ENCODE results near the gene NXPH1.

NXPH1 gene

DNA sequence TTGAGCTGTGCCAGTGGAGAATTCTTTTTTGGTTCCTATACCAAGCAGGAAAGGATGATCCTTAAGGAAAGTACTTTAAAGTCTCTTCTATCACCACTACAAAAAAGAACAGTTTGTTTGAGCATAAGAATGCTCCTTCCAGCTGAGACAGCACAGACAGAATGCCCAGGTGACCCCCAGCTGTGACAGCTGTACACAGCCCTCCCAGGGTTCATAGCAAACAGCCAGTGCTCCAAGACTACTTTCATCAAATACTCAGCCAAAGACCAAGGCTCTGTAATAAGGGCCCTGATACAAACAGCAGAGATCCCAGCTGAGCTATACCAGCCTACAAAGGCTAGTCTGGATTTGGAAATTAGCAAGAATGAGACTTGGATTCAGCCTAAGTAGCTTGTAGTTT, 65.7 kb downstream of the NXPH1 start:
- peaks cover 3% of the 10 kb centered on the region for H3K27me3 Mint-ChIP-seq (ENCODE audit: low read depth)
- no peak overlapping the region for H3K27ac Mint-ChIP-seq
- H3K36me3 Mint-ChIP-seq (ENCODE audit: low read depth): no peaks in the 10 kb centered on the region
- no peak overlapping the region for H3K4me3 Mint-ChIP-seq
- no peaks in the 10 kb centered on the region for H3K4me1 Mint-ChIP-seq
- TF ChIP-seq, protein P1, sequence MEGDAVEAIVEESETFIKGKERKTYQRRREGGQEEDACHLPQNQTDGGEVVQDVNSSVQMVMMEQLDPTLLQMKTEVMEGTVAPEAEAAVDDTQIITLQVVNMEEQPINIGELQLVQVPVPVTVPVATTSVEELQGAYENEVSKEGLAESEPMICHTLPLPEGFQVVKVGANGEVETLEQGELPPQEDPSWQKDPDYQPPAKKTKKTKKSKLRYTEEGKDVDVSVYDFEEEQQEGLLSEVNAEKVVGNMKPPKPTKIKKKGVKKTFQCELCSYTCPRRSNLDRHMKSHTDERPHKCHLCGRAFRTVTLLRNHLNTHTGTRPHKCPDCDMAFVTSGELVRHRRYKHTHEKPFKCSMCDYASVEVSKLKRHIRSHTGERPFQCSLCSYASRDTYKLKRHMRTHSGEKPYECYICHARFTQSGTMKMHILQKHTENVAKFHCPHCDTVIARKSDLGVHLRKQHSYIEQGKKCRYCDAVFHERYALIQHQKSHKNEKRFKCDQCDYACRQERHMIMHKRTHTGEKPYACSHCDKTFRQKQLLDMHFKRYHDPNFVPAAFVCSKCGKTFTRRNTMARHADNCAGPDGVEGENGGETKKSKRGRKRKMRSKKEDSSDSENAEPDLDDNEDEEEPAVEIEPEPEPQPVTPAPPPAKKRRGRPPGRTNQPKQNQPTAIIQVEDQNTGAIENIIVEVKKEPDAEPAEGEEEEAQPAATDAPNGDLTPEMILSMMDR (IDR thresholded peaks at IDR 0.05; ENCODE audit: unreplicated experiment in 3 of 3): no peak
- no peaks in the 10 kb centered on the region for H3K9me3 Mint-ChIP-seq

DNA sequence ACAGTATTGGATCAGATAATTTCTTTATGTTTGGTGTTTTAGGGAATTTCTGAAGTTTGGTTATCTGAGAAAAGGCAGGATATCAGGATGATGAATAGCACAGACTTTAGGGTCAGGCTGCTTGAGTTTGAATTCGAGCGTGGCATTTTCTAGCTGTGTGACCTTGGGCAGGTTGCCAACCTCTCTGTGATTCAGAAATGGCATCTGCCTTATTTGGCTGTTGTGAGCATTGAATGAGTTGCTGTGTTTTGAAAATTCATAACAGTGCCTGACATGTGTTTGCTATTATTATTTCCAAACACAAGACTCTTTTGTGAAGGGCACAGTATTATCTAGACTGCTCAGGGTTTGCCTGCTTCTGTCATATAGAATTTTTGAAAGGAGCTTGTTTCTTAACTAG, 66.9 kb downstream of the NXPH1 start:
- H3K36me3 Mint-ChIP-seq (ENCODE audit: low read depth): no peaks in the 10 kb centered on the region
- peaks cover 3% of the 10 kb centered on the region for H3K27me3 Mint-ChIP-seq (ENCODE audit: low read depth)
- no peak overlapping the region for H3K27ac Mint-ChIP-seq
- TF ChIP-seq, protein P1 (IDR thresholded peaks at IDR 0.05; ENCODE audit: unreplicated experiment in 3 of 3): no peak
- no peak overlapping the region for H3K4me3 Mint-ChIP-seq
- no peaks in the 10 kb centered on the region for H3K9me3 Mint-ChIP-seq
- H3K4me1 Mint-ChIP-seq: no peaks in the 10 kb centered on the region

DNA sequence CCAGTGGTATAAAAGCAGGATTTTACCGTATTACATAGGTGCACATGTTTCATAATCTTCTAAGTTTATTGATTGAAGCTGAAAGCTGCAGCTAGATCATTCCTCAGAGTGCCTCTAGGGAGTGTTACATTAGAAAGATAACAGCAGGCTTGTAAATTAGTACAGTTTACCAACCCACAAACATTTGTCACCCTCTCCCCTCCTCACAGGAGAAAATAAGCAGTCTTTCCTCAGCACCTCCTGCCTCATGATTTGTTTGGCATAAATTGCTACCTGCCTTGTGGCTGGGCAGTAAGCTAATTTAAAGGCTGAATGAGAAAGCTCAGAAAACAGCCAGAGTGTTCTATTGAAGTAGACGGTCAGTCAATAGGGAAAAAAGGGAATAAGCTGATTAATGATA, 74.2 kb downstream of the NXPH1 start:
- H3K27me3 Mint-ChIP-seq (ENCODE audit: low read depth): peaks cover 3% of the 10 kb centered on the region
- no peak overlapping the region for H3K27ac Mint-ChIP-seq
- TF ChIP-seq, protein P1 (IDR thresholded peaks at IDR 0.05; ENCODE audit: unreplicated experiment in 3 of 3): no peak
- H3K9me3 Mint-ChIP-seq: no peaks in the 10 kb centered on the region
- H3K36me3 Mint-ChIP-seq (ENCODE audit: low read depth): no peaks in the 10 kb centered on the region
- peaks cover 6% of the 10 kb centered on the region for H3K4me1 Mint-ChIP-seq
- no peak overlapping the region for H3K4me3 Mint-ChIP-seq

DNA sequence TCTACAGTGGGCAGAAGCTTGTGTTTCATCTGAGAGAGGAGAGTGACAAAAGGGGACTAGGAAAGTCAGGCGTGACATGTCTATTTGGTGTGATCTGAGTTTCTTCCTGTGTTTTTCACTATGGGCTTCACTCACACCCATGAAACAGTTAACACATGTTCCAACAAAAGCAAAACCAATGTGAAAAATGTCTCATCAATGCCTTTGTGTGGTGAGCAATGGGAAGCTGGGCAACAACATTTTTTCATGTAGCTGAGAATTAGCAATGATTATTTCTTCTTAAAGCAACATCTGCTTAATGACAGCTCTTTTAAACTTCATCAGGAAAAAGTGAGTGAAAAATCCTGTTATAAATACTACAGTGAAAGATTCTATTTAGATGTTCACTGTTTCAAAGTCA, 76.2 kb downstream of the NXPH1 start:
- no peaks in the 10 kb centered on the region for H3K9me3 Mint-ChIP-seq
- H3K27me3 Mint-ChIP-seq (ENCODE audit: low read depth): no peaks in the 10 kb centered on the region
- TF ChIP-seq, protein P1 (IDR thresholded peaks at IDR 0.05; ENCODE audit: unreplicated experiment in 3 of 3): no peak
- peaks cover 6% of the 10 kb centered on the region for H3K4me1 Mint-ChIP-seq
- H3K27ac Mint-ChIP-seq: no peak overlapping the region
- no peaks in the 10 kb centered on the region for H3K36me3 Mint-ChIP-seq (ENCODE audit: low read depth)
- no peak overlapping the region for H3K4me3 Mint-ChIP-seq

DNA sequence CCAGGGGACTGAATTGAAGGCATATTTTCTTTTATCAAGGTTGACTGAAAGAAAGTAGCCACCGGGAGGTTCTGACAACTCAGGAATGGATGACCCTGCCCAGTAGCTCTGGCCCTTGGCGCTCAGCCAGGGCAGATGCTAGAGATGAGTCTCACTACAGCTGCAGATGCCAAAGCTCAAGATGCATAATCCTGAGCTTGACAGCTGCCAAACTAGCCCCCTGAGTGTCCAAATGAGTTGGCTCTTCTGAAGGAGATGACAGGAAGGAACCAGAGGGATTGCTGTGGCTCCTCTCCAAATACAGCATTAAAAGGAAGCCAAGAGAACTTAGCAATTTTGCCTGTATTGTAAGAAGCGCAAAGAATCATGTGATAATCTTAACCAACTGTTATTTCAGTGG, 78.4 kb downstream of the NXPH1 start:
- Mint-ChIP-seq H3K27ac (no peak overlapping the region), H3K4me3 (no peak overlapping the region), H3K4me1 (peaks cover 6% of the 10 kb centered on the region), H3K27me3 (ENCODE audit: low read depth) (no peaks in the 10 kb centered on the region), H3K36me3 (ENCODE audit: low read depth) (no peaks in the 10 kb centered on the region), H3K9me3 (no peaks in the 10 kb centered on the region)
- TF ChIP-seq, protein P1 (IDR thresholded peaks at IDR 0.05; ENCODE audit: unreplicated experiment in 3 of 3): no peak

DNA sequence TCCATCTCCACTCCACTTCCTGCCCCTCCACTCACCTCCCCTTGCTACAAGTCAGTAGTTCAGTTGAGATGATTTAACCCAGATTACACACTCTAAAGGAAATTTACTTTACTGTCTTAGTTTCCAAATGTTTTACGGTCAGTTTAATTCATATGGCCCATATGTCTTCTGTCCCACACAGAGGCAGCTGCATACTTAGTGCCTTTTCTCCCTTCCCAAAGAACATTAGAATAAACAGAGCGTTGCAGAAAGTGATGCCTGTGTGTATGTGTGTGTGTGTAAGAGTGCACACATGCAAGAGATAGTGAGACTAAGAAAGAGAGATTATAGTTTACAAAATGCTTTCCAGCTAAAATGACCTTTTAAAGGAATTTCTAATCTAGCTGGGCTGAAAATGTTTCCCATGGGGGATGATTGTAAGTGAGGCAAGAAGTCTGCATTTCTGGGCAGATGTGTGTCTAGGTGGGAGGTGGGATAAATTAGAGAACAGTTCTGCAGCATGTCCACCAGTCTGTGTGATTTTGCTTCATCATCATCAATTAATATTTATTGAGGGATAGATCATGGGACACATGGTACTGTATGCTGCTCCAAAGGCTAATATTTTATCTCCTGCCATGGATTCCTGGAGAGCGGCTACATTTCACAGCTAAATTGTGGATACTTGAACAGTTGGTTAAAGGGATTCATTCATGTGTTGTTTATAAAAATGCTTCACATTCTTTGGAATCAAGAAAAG, 81.5 kb downstream of the NXPH1 start:
- H3K36me3 Mint-ChIP-seq (ENCODE audit: low read depth): no peaks in the 10 kb centered on the region
- H3K4me1 Mint-ChIP-seq: peaks cover 6% of the 10 kb centered on the region
- H3K4me3 Mint-ChIP-seq: no peak overlapping the region
- TF ChIP-seq, protein P1 (IDR thresholded peaks at IDR 0.05; ENCODE audit: unreplicated experiment in 3 of 3): no peak
- peaks cover 5% of the 10 kb centered on the region for H3K27me3 Mint-ChIP-seq (ENCODE audit: low read depth)
- no peaks in the 10 kb centered on the region for H3K9me3 Mint-ChIP-seq
- H3K27ac Mint-ChIP-seq: no peak overlapping the region

Data from nephron (organoid).